Measurements from ENCODE around the gene C6orf136. TPM values are rescaled to one million over a fixed set of nuclear protein-coding genes. Genes with fewer than 3 reads are reported as not detected.
A peak's percentile ranks its signal among the peaks of the same experiment; 100 is the strongest.

C6orf136 gene
- polyA plus RNA-seq, 3 donors = 2.0 to 18.4 (median 2.7) TPM

- TF ChIP-seq CTCF (IDR thresholded peaks at IDR 0.05) = no peak
- no peak for DNase-seq
- H3K4me3 ChIP-seq (replicated peaks in 1 of 3; ENCODE audit: low read depth in 2 of 3, low read length in 3 of 3) = peak overlapping the region in 1 of 3 experiments; percentile 99
- H3K4me1 ChIP-seq (ENCODE audit: control insufficient read depth in 1 of 2, insufficient read depth in 2 of 2, low read length in 2 of 2) = peaks cover 43 to 52% of the 10 kb centered on the region in 2 donors
- peaks cover 2 to 15% of the 10 kb centered on the region in 2 donors for H3K36me3 ChIP-seq (replicated peaks in 1 of 2; ENCODE audit: control insufficient read depth in 1 of 2, insufficient read depth in 2 of 2, low read length in 2 of 2)
- no CpG with 5 or more reads among the region's 1 CpG for WGBS (ENCODE audit: insufficient coverage)
- peaks cover 40% of the 10 kb centered on the region for H3K79me2 ChIP-seq (ENCODE audit: insufficient read depth, low read length)
- peaks cover 21% of the 10 kb centered on the region for H4K20me1 ChIP-seq (ENCODE audit: insufficient read depth, low read length)
- H3K9me3 Mint-ChIP-seq = no peaks in the 10 kb centered on the region
- intact Hi-C loops (cut with micrococcal nuclease) = no loop called here
- H3K27ac ChIP-seq (ENCODE audit: low read depth in 1 of 2, low read length in 2 of 2) = no peak overlapping the region
- H2AFZ ChIP-seq (ENCODE audit: insufficient read depth, low read depth, low read length, poor library complexity, severe bottlenecking) = no peak overlapping the region
- H3K27me3 Mint-ChIP-seq (ENCODE audit: low read depth in 3 of 3) = peaks cover 0 to 1% (median 0%) of the 10 kb centered on the region in 3 donors
- peak overlapping the region in 1 of 2 donors; percentile 21 for H3K4me3 Mint-ChIP-seq
- H3K36me3 Mint-ChIP-seq = peaks cover 19 to 22% of the 10 kb centered on the region in 2 donors
- H3K4me2 ChIP-seq (replicated peaks; ENCODE audit: extremely low read depth, low read length, poor library complexity, severe bottlenecking) = no peak overlapping the region
- H3K9ac ChIP-seq (ENCODE audit: insufficient read depth, low read length, poor library complexity, severe bottlenecking) = no peak overlapping the region
- H3K4me1 Mint-ChIP-seq = peaks cover 49% of the 10 kb centered on the region
- no peaks in the 10 kb centered on the region for H3K9me3 ChIP-seq (replicated peaks in 1 of 2; ENCODE audit: control insufficient read depth in 1 of 2, insufficient read depth in 1 of 2, low read length in 2 of 2)
- peak overlapping the region in 6 of 7 donors; percentile 4 to 87 (median 52) for H3K27ac Mint-ChIP-seq
- H3K27me3 ChIP-seq (ENCODE audit: control insufficient read depth in 2 of 2, insufficient read depth in 2 of 2, low read length in 2 of 2) = no peaks in the 10 kb centered on the region
These were observed 944 bp upstream of the C6orf136 start for GRCh38 chr6:30645989-30646388.

- peak overlapping the region; percentile 37 to 89 (median 77) for H3K27ac Mint-ChIP-seq
- TF ChIP-seq CTCF (IDR thresholded peaks at IDR 0.05) = no peak
These were observed 546 bp downstream of the C6orf136 start for GRCh38 chr6:30647242-30648116.

More at GRCh38 chr6:30647242-30648116, 546 bp downstream of the C6orf136 start:
- H3K4me2 ChIP-seq (replicated peaks; ENCODE audit: extremely low read depth, low read length, poor library complexity, severe bottlenecking) = peak overlapping the region; percentile 98
- peaks cover 49% of the 10 kb centered on the region for H3K4me1 Mint-ChIP-seq
- intact Hi-C loops (cut with micrococcal nuclease) = no loop called here
- peak overlapping the region; percentile 88 for H3K9ac ChIP-seq (ENCODE audit: insufficient read depth, low read length, poor library complexity, severe bottlenecking)
- WGBS (ENCODE audit: insufficient coverage) = under 1% methylated on average over 66 of the region's 78 CpGs
- no peaks in the 10 kb centered on the region for H3K9me3 ChIP-seq (replicated peaks in 1 of 2; ENCODE audit: control insufficient read depth in 1 of 2, insufficient read depth in 1 of 2, low read length in 2 of 2)
- H4K20me1 ChIP-seq (ENCODE audit: insufficient read depth, low read length) = peaks cover 21% of the 10 kb centered on the region
- no peaks in the 10 kb centered on the region for H3K27me3 ChIP-seq (ENCODE audit: control insufficient read depth in 2 of 2, insufficient read depth in 2 of 2, low read length in 2 of 2)
- H3K36me3 ChIP-seq (replicated peaks in 1 of 2; ENCODE audit: control insufficient read depth in 1 of 2, insufficient read depth in 2 of 2, low read length in 2 of 2) = peaks cover 17 to 22% of the 10 kb centered on the region in 2 donors
- peak overlapping the region; percentile 63 to 99 (median 95) for H3K4me3 ChIP-seq (replicated peaks in 1 of 3; ENCODE audit: low read depth in 2 of 3, low read length in 3 of 3)
- peaks cover 24 to 29% of the 10 kb centered on the region in 2 donors for H3K36me3 Mint-ChIP-seq
- H3K4me3 Mint-ChIP-seq = peak overlapping the region; percentile 81 to 91
- H2AFZ ChIP-seq (ENCODE audit: insufficient read depth, low read depth, low read length, poor library complexity, severe bottlenecking) = peak overlapping the region; percentile 100
- peaks cover 43 to 52% of the 10 kb centered on the region in 2 donors for H3K4me1 ChIP-seq (ENCODE audit: control insufficient read depth in 1 of 2, insufficient read depth in 2 of 2, low read length in 2 of 2)
- no peaks in the 10 kb centered on the region for H3K9me3 Mint-ChIP-seq
- peak; percentile 37 to 43 (median 40) for DNase-seq
- H3K27ac ChIP-seq (ENCODE audit: low read depth in 1 of 2, low read length in 2 of 2) = peak overlapping the region; percentile 63 to 84
- H3K79me2 ChIP-seq (ENCODE audit: insufficient read depth, low read length) = peaks cover 40% of the 10 kb centered on the region
- H3K27me3 Mint-ChIP-seq (ENCODE audit: low read depth in 3 of 3) = peaks cover 0 to 1% (median 0%) of the 10 kb centered on the region in 3 donors
